Measurements from ENCODE around the gene ARHGDIA.

GRCh38 chr17:81891303-81891552 lies 20.1 kb upstream of the ARHGDIA start:
- TF ChIP-seq CTCF (IDR thresholded peaks at IDR 0.05) (no peak), POLR2A (IDR thresholded peaks at IDR 0.05) (no peak)
